ENCODE results near the gene STMN3.

STMN3 gene

DNA sequence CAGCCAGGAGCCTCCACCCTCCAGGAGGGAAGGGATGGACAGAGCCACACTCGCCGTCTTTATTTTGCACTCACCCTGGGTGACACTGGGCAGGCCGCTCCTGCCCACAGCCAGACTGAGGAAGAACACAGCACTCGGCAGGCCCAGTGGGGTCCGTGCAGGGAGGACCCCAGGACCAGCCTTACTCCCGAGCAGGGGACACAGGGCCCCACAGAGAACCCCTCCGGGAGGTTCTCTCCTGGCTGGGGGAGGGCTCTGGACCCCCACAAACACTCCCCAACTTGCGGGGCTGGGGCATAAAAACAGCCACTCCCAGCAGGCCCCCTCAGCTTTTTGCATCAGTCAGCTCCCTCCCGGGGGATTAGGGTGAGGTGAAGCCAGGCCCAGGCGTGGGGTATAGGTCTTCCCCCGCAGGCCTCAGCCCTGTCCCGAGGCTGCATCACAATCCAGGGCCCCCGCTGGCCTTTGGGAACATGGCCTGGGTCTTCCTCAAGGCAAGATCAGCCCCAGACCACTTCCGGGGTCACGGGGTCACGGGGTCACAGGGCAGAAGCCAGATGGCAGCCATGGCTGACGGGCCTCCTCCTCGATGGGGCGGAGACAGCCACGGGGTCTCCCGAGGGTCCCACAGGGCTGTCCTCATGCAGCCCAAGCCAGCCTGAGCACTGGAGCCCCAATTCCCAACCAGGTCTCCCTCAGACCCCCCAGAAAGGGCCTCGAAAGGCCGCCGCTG, 46.4 kb upstream of the STMN3 start:
- Histone ChIP-seq H3K23ac (ENCODE audit: low read length) (no peak overlapping the region), H3K27ac (ENCODE audit: low read depth, low read length) (no peak overlapping the region), H3K4me1 (ENCODE audit: control insufficient read depth, low read depth, low read length) (no peaks in the 10 kb centered on the region), H3K4ac (ENCODE audit: low read depth, low read length) (no peak overlapping the region), H3K27me3 (ENCODE audit: insufficient read depth, low read length, poor library complexity) (no peaks in the 10 kb centered on the region), H2BK15ac (replicated peaks; ENCODE audit: low read depth) (no peak overlapping the region), H3K4me3 (ENCODE audit: low read length) (no peak overlapping the region), H2BK120ac (ENCODE audit: low read depth, low read length) (no peak overlapping the region), H3K18ac (ENCODE audit: low read length) (no peak overlapping the region), H3K79me2 (ENCODE audit: control insufficient read depth, insufficient read depth, low read length) (no peaks in the 10 kb centered on the region), H3K36me3 (ENCODE audit: control insufficient read depth, insufficient read depth, low read length) (no peaks in the 10 kb centered on the region), H3K56ac (ENCODE audit: low read length) (peak overlapping the region; percentile 25), H3K9ac (ENCODE audit: low read length) (no peak overlapping the region), H3K79me1 (ENCODE audit: low read length) (no peaks in the 10 kb centered on the region), H4K5ac (ENCODE audit: low read length) (no peak overlapping the region), H2BK5ac (ENCODE audit: low read length) (no peak overlapping the region), H2AK5ac (ENCODE audit: low read length) (no peak overlapping the region), H4K8ac (ENCODE audit: low read depth, low read length) (no peak overlapping the region), H3K4me2 (ENCODE audit: low read length) (no peak overlapping the region)
- no peak for DNase-seq
- no CpG with 5 or more reads among the region's 24 CpGs for WGBS (ENCODE audit: extremely low coverage, insufficient coverage, low lambda C conversion rate)

DNA sequence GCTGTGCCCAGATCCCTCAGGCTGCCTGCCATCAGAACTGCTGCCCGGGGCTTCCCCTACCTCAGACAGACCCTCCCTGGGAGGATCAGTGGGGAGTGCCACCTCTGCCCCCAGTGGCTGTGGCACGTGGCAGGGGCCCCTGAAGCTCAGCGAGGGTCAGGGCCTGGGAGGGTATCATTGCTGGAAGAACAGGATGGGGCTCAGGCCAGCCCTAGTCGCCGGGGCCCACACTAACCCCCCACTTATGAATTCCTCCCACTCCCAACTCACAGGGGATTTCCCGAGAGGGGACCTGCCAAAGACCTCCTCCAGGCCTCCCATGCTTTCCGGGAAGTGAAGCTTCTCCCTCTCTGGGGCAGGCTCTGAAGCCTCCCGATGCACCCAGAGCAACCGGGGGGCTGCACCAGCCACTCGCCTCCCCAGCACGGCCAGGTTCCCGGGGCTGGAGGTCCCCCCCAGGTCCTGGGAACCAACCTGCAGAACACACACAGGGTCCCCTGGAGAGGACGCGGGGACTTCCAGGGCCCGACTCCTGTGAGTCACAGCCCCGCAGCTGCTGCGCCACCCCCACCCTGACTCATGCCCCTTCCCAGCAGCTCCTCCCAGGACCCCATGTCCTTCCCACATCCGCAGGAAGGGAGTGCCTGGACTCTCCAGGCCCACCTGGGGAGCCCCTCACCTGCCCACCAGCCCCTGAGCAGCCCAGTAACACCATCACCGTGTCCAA, 45.7 kb upstream of the STMN3 start:
- H2AK5ac ChIP-seq (ENCODE audit: low read length), result no peak overlapping the region
- H3K79me1 ChIP-seq (ENCODE audit: low read length), result no peaks in the 10 kb centered on the region
- no peak overlapping the region for H3K9ac ChIP-seq (ENCODE audit: low read length)
- no peaks in the 10 kb centered on the region for H3K36me3 ChIP-seq (ENCODE audit: control insufficient read depth, insufficient read depth, low read length)
- H4K8ac ChIP-seq (ENCODE audit: low read depth, low read length), result no peak overlapping the region
- H3K27ac ChIP-seq (ENCODE audit: low read depth, low read length), result no peak overlapping the region
- no peak overlapping the region for H3K4ac ChIP-seq (ENCODE audit: low read depth, low read length)
- DNase-seq, result peak; percentile 52
- H2BK5ac ChIP-seq (ENCODE audit: low read length), result no peak overlapping the region
- peak overlapping the region; percentile 25 for H3K56ac ChIP-seq (ENCODE audit: low read length)
- H3K79me2 ChIP-seq (ENCODE audit: control insufficient read depth, insufficient read depth, low read length), result no peaks in the 10 kb centered on the region
- H2BK120ac ChIP-seq (ENCODE audit: low read depth, low read length), result no peak overlapping the region
- no CpG with 5 or more reads among the region's 19 CpGs for WGBS (ENCODE audit: extremely low coverage, insufficient coverage, low lambda C conversion rate)
- H3K27me3 ChIP-seq (ENCODE audit: insufficient read depth, low read length, poor library complexity), result no peaks in the 10 kb centered on the region
- H3K4me1 ChIP-seq (ENCODE audit: control insufficient read depth, low read depth, low read length), result no peaks in the 10 kb centered on the region
- no peak overlapping the region for H3K18ac ChIP-seq (ENCODE audit: low read length)
- no peak overlapping the region for H3K4me2 ChIP-seq (ENCODE audit: low read length)
- no peak overlapping the region for H2BK15ac ChIP-seq (replicated peaks; ENCODE audit: low read depth)
- H3K23ac ChIP-seq (ENCODE audit: low read length), result no peak overlapping the region
- H3K4me3 ChIP-seq (ENCODE audit: low read length), result no peak overlapping the region
- no peak overlapping the region for H4K5ac ChIP-seq (ENCODE audit: low read length)

DNA sequence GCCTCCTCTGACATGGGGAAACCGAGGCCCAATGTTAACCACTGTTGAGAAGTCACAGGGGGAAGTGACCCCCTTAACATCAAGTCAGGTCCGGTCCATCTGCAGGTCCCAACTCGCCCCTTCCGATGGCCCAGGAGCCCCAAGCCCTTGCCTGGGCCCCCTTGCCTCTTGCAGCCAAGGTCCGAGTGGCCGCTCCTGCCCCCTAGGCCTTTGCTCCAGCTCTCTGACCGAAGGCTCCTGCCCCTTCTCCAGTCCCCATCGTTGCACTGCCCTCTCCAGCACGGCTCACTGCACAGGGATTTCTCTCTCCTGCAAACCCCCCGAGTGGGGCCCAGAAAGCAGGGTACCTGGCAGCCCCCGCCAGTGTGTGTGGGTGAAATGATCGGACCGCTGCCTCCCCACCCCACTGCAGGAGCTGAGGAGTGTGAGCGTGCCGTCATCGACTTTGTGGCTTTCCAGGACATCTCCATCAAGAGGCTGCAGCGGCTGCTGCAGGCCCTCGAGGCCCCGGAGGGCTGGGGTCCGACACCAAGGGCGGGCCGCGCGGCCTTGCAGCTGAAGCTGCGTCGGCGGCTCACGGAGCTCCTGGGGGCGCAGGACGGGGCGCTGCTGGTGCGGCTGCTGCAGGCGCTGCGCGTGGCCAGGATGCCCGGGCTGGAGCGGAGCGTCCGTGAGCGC, 44.8 kb upstream of the STMN3 start:
- Histone ChIP-seq H3K4me3 (ENCODE audit: low read length) (no peak overlapping the region), H3K9ac (ENCODE audit: low read length) (no peak overlapping the region), H3K23ac (ENCODE audit: low read length) (no peak overlapping the region), H3K27me3 (ENCODE audit: insufficient read depth, low read length, poor library complexity) (no peaks in the 10 kb centered on the region), H2BK120ac (ENCODE audit: low read depth, low read length) (no peak overlapping the region), H2BK15ac (replicated peaks; ENCODE audit: low read depth) (no peak overlapping the region), H3K79me1 (ENCODE audit: low read length) (no peaks in the 10 kb centered on the region), H3K56ac (ENCODE audit: low read length) (no peak overlapping the region), H3K4ac (ENCODE audit: low read depth, low read length) (no peak overlapping the region), H3K18ac (ENCODE audit: low read length) (no peak overlapping the region), H4K8ac (ENCODE audit: low read depth, low read length) (no peak overlapping the region), H2AK5ac (ENCODE audit: low read length) (no peak overlapping the region), H3K27ac (ENCODE audit: low read depth, low read length) (no peak overlapping the region), H3K79me2 (ENCODE audit: control insufficient read depth, insufficient read depth, low read length) (no peaks in the 10 kb centered on the region), H4K5ac (ENCODE audit: low read length) (no peak overlapping the region), H3K4me2 (ENCODE audit: low read length) (no peak overlapping the region), H3K36me3 (ENCODE audit: control insufficient read depth, insufficient read depth, low read length) (no peaks in the 10 kb centered on the region), H3K4me1 (ENCODE audit: control insufficient read depth, low read depth, low read length) (no peaks in the 10 kb centered on the region), H2BK5ac (ENCODE audit: low read length) (no peak overlapping the region)
- no CpG with 5 or more reads among the region's 40 CpGs for WGBS (ENCODE audit: extremely low coverage, insufficient coverage, low lambda C conversion rate)
- DNase-seq, result no peak

DNA sequence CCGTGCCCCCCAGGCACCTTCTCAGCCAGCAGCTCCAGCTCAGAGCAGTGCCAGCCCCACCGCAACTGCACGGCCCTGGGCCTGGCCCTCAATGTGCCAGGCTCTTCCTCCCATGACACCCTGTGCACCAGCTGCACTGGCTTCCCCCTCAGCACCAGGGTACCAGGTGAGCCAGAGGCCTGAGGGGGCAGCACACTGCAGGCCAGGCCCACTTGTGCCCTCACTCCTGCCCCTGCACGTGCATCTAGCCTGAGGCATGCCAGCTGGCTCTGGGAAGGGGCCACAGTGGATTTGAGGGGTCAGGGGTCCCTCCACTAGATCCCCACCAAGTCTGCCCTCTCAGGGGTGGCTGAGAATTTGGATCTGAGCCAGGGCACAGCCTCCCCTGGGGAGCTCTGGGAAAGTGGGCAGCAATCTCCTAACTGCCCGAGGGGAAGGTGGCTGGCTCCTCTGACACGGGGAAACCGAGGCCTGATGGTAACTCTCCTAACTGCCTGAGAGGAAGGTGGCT, 44.2 kb upstream of the STMN3 start:
- H3K56ac ChIP-seq (ENCODE audit: low read length), result no peak overlapping the region
- no peak overlapping the region for H4K5ac ChIP-seq (ENCODE audit: low read length)
- no peaks in the 10 kb centered on the region for H3K79me1 ChIP-seq (ENCODE audit: low read length)
- H2BK5ac ChIP-seq (ENCODE audit: low read length), result no peak overlapping the region
- no peak for DNase-seq
- no peaks in the 10 kb centered on the region for H3K36me3 ChIP-seq (ENCODE audit: control insufficient read depth, insufficient read depth, low read length)
- no peak overlapping the region for H3K23ac ChIP-seq (ENCODE audit: low read length)
- H3K27ac ChIP-seq (ENCODE audit: low read depth, low read length), result no peak overlapping the region
- H4K8ac ChIP-seq (ENCODE audit: low read depth, low read length), result no peak overlapping the region
- no peak overlapping the region for H3K18ac ChIP-seq (ENCODE audit: low read length)
- no peaks in the 10 kb centered on the region for H3K27me3 ChIP-seq (ENCODE audit: insufficient read depth, low read length, poor library complexity)
- WGBS (ENCODE audit: extremely low coverage, insufficient coverage, low lambda C conversion rate), result no CpG with 5 or more reads among the region's 7 CpGs
- H3K4me1 ChIP-seq (ENCODE audit: control insufficient read depth, low read depth, low read length), result no peaks in the 10 kb centered on the region
- H2AK5ac ChIP-seq (ENCODE audit: low read length), result no peak overlapping the region
- no peak overlapping the region for H2BK15ac ChIP-seq (replicated peaks; ENCODE audit: low read depth)
- H3K4ac ChIP-seq (ENCODE audit: low read depth, low read length), result no peak overlapping the region
- H3K4me3 ChIP-seq (ENCODE audit: low read length), result no peak overlapping the region
- H3K9ac ChIP-seq (ENCODE audit: low read length), result no peak overlapping the region
- H3K4me2 ChIP-seq (ENCODE audit: low read length), result no peak overlapping the region
- H3K79me2 ChIP-seq (ENCODE audit: control insufficient read depth, insufficient read depth, low read length), result no peaks in the 10 kb centered on the region
- no peak overlapping the region for H2BK120ac ChIP-seq (ENCODE audit: low read depth, low read length)

DNA sequence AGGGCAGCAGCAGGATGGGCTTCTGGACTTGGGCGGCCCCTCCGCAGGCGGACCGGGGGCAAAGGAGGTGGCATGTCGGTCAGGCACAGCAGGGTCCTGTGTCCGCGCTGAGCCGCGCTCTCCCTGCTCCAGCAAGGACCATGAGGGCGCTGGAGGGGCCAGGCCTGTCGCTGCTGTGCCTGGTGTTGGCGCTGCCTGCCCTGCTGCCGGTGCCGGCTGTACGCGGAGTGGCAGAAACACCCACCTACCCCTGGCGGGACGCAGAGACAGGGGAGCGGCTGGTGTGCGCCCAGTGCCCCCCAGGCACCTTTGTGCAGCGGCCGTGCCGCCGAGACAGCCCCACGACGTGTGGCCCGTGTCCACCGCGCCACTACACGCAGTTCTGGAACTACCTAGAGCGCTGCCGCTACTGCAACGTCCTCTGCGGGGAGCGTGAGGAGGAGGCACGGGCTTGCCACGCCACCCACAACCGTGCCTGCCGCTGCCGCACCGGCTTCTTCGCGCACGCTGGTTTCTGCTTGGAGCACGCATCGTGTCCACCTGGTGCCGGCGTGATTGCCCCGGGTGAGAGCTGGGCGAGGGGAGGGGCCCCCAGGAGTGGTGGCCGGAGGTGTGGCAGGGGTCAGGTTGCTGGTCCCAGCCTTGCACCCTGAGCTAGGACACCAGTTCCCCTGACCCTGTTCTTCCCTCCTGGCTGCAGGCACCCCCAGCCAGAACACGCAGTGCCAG, 43.6 kb upstream of the STMN3 start, which contains the start of gene TNFRSF6B:
TSS of gene TNFRSF6B (plus strand) at position 25 of the 729 bp plus-strand sequence. CDS start at position 141, 116 bp downstream.
- H3K56ac ChIP-seq (ENCODE audit: low read length), result peak within 1 kb of the TSS; percentile 83
- H4K8ac ChIP-seq (ENCODE audit: low read depth, low read length), result no peak within 1 kb of the TSS
- H3K79me1 ChIP-seq (ENCODE audit: low read length), result no peaks in the 10 kb centered on the region
- H3K23ac ChIP-seq (ENCODE audit: low read length), result peak within 1 kb of the TSS; percentile 89
- H3K4ac ChIP-seq (ENCODE audit: low read depth, low read length), result no peak within 1 kb of the TSS
- no CpG with 5 or more reads among the region's 52 CpGs for WGBS (ENCODE audit: extremely low coverage, insufficient coverage, low lambda C conversion rate)
- H2BK5ac ChIP-seq (ENCODE audit: low read length), result no peak within 1 kb of the TSS
- DNase-seq, result no peak
- H3K4me1 ChIP-seq (ENCODE audit: control insufficient read depth, low read depth, low read length), result no peaks in the 10 kb centered on the region
- no peak within 1 kb of the TSS for H3K27ac ChIP-seq (ENCODE audit: low read depth, low read length)
- H3K79me2 ChIP-seq (ENCODE audit: control insufficient read depth, insufficient read depth, low read length), result no peaks in the 10 kb centered on the region
- no peak within 1 kb of the TSS for H2BK15ac ChIP-seq (replicated peaks; ENCODE audit: low read depth)
- no peak within 1 kb of the TSS for H2AK5ac ChIP-seq (ENCODE audit: low read length)
- H3K36me3 ChIP-seq (ENCODE audit: control insufficient read depth, insufficient read depth, low read length), result no peaks in the 10 kb centered on the region
- no peak within 1 kb of the TSS for H2BK120ac ChIP-seq (ENCODE audit: low read depth, low read length)
- peak within 1 kb of the TSS; percentile 26 for H3K4me2 ChIP-seq (ENCODE audit: low read length)
- no peaks in the 10 kb centered on the region for H3K27me3 ChIP-seq (ENCODE audit: insufficient read depth, low read length, poor library complexity)
- H3K9ac ChIP-seq (ENCODE audit: low read length), result peak within 1 kb of the TSS; percentile 55
- H4K5ac ChIP-seq (ENCODE audit: low read length), result no peak within 1 kb of the TSS
- H3K4me3 ChIP-seq (ENCODE audit: low read length), result no peak within 1 kb of the TSS
- H3K18ac ChIP-seq (ENCODE audit: low read length), result no peak within 1 kb of the TSS

Data from mesendoderm (in vitro differentiated cells).